H9 (cell line): Measurements from ENCODE around the gene CARHSP1. TPM values are rescaled to one million over a fixed set of nuclear protein-coding genes. Genes with fewer than 3 reads are reported as not detected.

ENCODE experiments used
- total RNA-seq: library from RNA; stranded (reverse); gene quantifications from 2 replicates; pipeline ENCODE4 v1.2.1, GENCODE V29; 2021

Gene CARHSP1
- total RNA-seq, 1 experiment from 2014 or later: 194 TPM

Other genes with a start within 250 kb of the CARHSP1 start
- gene METTL22, start 247.3 kb downstream of the CARHSP1 start, total RNA-seq: 48.9 and 51.9 TPM in 2 replicates
- 6.2 and 7.3 TPM in 2 replicates for gene ABAT, start 194.4 kb downstream of the CARHSP1 start, total RNA-seq
- gene TMEM186, start 71.4 kb downstream of the CARHSP1 start, total RNA-seq: 8.6 and 9.6 TPM in 2 replicates
- 79.3 and 82.7 TPM in 2 replicates for gene PMM2, start 71.2 kb downstream of the CARHSP1 start, total RNA-seq
- gene LITAFD, start 13.3 kb upstream of the CARHSP1 start, total RNA-seq: not detected in 2 replicates
- 182 and 192 TPM in 2 replicates for gene USP7, start 94.9 kb upstream of the CARHSP1 start, total RNA-seq
- gene HAPSTR1, start 222.6 kb upstream of the CARHSP1 start, total RNA-seq: 80.1 and 85.2 TPM in 2 replicates